H1 (cell line): Measurements from ENCODE around the gene NAV3. TPM values are rescaled to one million over a fixed set of nuclear protein-coding genes. Genes with fewer than 3 reads are reported as not detected.

Experiments
- CTCF ChIA-PET: fragments of 300-600 bp; sonication (Branson Sonifier 250); formaldehyde crosslinking; loops from one replicate; lab custom pipeline; 2021; ENCODE audit not compliant: partially characterized antibody; lab: Charles Lee
- POLR2A ChIA-PET: fragments of 300-600 bp; sonication (Branson Sonifier 250); formaldehyde crosslinking; loops from one replicate; lab custom pipeline; 2021; ENCODE audit warnings: inconsistent platforms; ENCODE audit not compliant: partially characterized antibody; lab: Charles Lee
- DNase-seq, 2 experiments: peaks; one replicate each; pipeline versions ENCODE4 v3.0.0 to v3.0.0-alpha.2; 2010 to 2022; ENCODE audit warnings: low spot score in 2 of 2, low read depth in 1 of 2, mixed read lengths in 1 of 2
- FAIRE-seq: peaks from 2 replicates; lab custom pipeline; 2011; peaks lifted over from hg19 to GRCh38; lab: Jason Lieb, UNC
- H2AFZ ChIP-seq: 2 replicates; pipeline ENCODE4 v1.8.1; 2012; ENCODE audit warnings: low read length, inconsistent platforms
- H2AK5ac ChIP-seq: 2 replicates; pipeline ENCODE4 v1.6.1; 2013; ENCODE audit warnings: low read depth, low read length
- H2BK120ac ChIP-seq: replicated peaks from 2 replicates; pipeline ENCODE3; 2013; ENCODE audit warnings: low read depth, low read length, inconsistent platforms
- H2BK12ac ChIP-seq: 2 replicates; pipeline ENCODE4 v1.6.1; 2013; ENCODE audit warnings: low read depth, low read length
- H2BK15ac ChIP-seq: 2 replicates; pipeline ENCODE4 v1.6.1; 2013; ENCODE audit warnings: low read length
- H2BK20ac ChIP-seq: 2 replicates; pipeline ENCODE4 v1.6.1; 2013; ENCODE audit warnings: low read length
- H2BK5ac ChIP-seq: 2 replicates; pipeline ENCODE4 v1.6.1; 2013; ENCODE audit warnings: low read depth, low read length
- H3K14ac ChIP-seq: 2 replicates; pipeline ENCODE4 v1.6.1; 2013; ENCODE audit warnings: inconsistent platforms; ENCODE audit not compliant: insufficient read length
- H3K18ac ChIP-seq: 2 replicates; pipeline ENCODE4 v1.6.1; 2013; ENCODE audit warnings: low read length; ENCODE audit errors: extremely low read depth
- H3K23ac ChIP-seq: 2 replicates; pipeline ENCODE4 v1.6.1; 2013; ENCODE audit warnings: inconsistent platforms; ENCODE audit not compliant: insufficient read length
- H3K23me2 ChIP-seq: 2 replicates; pipeline ENCODE4 v1.6.1; 2013; ENCODE audit warnings: low read depth, low read length
- H3K27ac ChIP-seq: 2 replicates; pipeline ENCODE4 v1.6.1; 2011; ENCODE audit warnings: low read depth, low read length, inconsistent platforms
- H3K27me3 ChIP-seq, 4 experiments: replicated peaks in 1 of 4; 1 replicate in 1 of 4; 2 replicates in 3 of 4; pipeline versions ENCODE4 v1.6.1 to v1.8.1; 2011 to 2013; ENCODE audit warnings: low read length in 3 of 4, mild to moderate bottlenecking in 3 of 4, inconsistent platforms in 2 of 4, mixed read lengths in 2 of 4, moderate library complexity in 1 of 4; ENCODE audit not compliant: control insufficient read depth in 3 of 4, insufficient read depth in 3 of 4; ENCODE audit errors: extremely low read depth in 1 of 4
- H3K36me3 ChIP-seq, 4 experiments: 2 replicates each; pipeline versions ENCODE4 v1.6.1 to v1.8.1; 2011 to 2013; ENCODE audit warnings: mild to moderate bottlenecking in 4 of 4, low read length in 3 of 4, moderate library complexity in 2 of 4, control low read depth in 1 of 4, inconsistent platforms in 1 of 4; ENCODE audit not compliant: insufficient read depth in 4 of 4, control insufficient read depth in 2 of 4
- H3K4ac ChIP-seq: replicated peaks from 2 replicates; pipeline ENCODE3; 2013; ENCODE audit warnings: low read length, low read depth, mixed read lengths, inconsistent platforms; ENCODE audit not compliant: insufficient read length
- H3K4me1 ChIP-seq, 4 experiments: replicated peaks in 1 of 4; 1 replicate in 1 of 4; 2 replicates in 3 of 4; pipeline versions ENCODE4 v1.6.1 to v1.8.1; 2011 to 2013; ENCODE audit warnings: low read length in 3 of 4, inconsistent platforms in 2 of 4, mixed read lengths in 1 of 4; ENCODE audit not compliant: insufficient read depth in 4 of 4, control insufficient read depth in 3 of 4
- H3K4me2 ChIP-seq, 2 experiments: 2 replicates each; pipeline versions ENCODE4 v1.6.1 to v1.8.1; 2011 to 2013; ENCODE audit warnings: low read depth in 2 of 2, low read length in 2 of 2, control low read depth in 1 of 2, inconsistent platforms in 1 of 2, mild to moderate bottlenecking in 1 of 2; ENCODE audit not compliant: insufficient read depth in 1 of 2
- H3K4me3 ChIP-seq, 4 experiments: fragments of 200-600, 300-600 bp in 1 of 4; sonication (generic), shearing (Covaris generic), sonication (Bioruptor Twin) in 1 of 4; 2 replicates each; pipeline versions ENCODE4 v1.5.1 to v1.8.1; 2011 to 2016; ENCODE audit warnings: low read length in 4 of 4, low read depth in 3 of 4, control low read depth in 2 of 4, inconsistent platforms in 2 of 4, mild to moderate bottlenecking in 2 of 4, mixed read lengths in 1 of 4, moderate library complexity in 1 of 4; ENCODE audit not compliant: insufficient read depth in 2 of 4; ENCODE audit errors: extremely low read depth in 1 of 4
- H3K56ac ChIP-seq: replicated peaks from 2 replicates; pipeline ENCODE3; 2013; ENCODE audit warnings: low read depth, mild to moderate bottlenecking, mixed read lengths, low read length, inconsistent platforms; ENCODE audit not compliant: insufficient read length
- H3K79me1 ChIP-seq: 2 replicates; pipeline ENCODE4 v1.6.1; 2013; ENCODE audit warnings: low read depth, low read length, control low read depth
- H3K79me2 ChIP-seq, 2 experiments: 2 replicates each; pipeline versions ENCODE4 v1.6.1 to v1.8.1; 2012 to 2013; ENCODE audit warnings: low read length in 2 of 2, mild to moderate bottlenecking in 2 of 2, inconsistent platforms in 1 of 2; ENCODE audit not compliant: insufficient read depth in 2 of 2, control insufficient read depth in 1 of 2
- H3K9ac ChIP-seq, 4 experiments: replicated peaks in 1 of 4; 1 replicate in 1 of 4; 2 replicates in 3 of 4; pipeline versions ENCODE4 v1.6.1 to v1.8.1; 2011 to 2013; ENCODE audit warnings: low read depth in 3 of 4, low read length in 3 of 4, control low read depth in 2 of 4, mild to moderate bottlenecking in 2 of 4, moderate library complexity in 2 of 4, inconsistent platforms in 1 of 4; ENCODE audit errors: extremely low read depth in 1 of 4
- H3K9me3 ChIP-seq, 2 experiments: 2 replicates each; pipeline versions ENCODE4 v1.6.1 to v1.8.1; 2012 to 2013; ENCODE audit warnings: mild to moderate bottlenecking in 2 of 2, moderate library complexity in 2 of 2, control low read depth in 1 of 2, inconsistent platforms in 1 of 2, low read depth in 1 of 2, low read length in 1 of 2, mixed read lengths in 1 of 2; ENCODE audit not compliant: insufficient read depth in 2 of 2
- H4K20me1 ChIP-seq, 2 experiments: replicated peaks in 1 of 2; 2 replicates each; pipeline versions ENCODE3 to v1.8.1; 2011 to 2013; ENCODE audit warnings: inconsistent platforms in 2 of 2, low read length in 2 of 2, mild to moderate bottlenecking in 1 of 2; ENCODE audit not compliant: insufficient read depth in 2 of 2, control insufficient read depth in 1 of 2
- H4K5ac ChIP-seq: 2 replicates; pipeline ENCODE4 v1.6.1; 2013; ENCODE audit warnings: low read length, low read depth, mixed read lengths, inconsistent platforms; ENCODE audit not compliant: insufficient read length
- H4K8ac ChIP-seq: 2 replicates; pipeline ENCODE4 v1.8.0; 2013; ENCODE audit warnings: mild to moderate bottlenecking, moderate library complexity, low read length, inconsistent platforms; ENCODE audit not compliant: insufficient read depth; ENCODE audit errors: extremely low read depth
- H4K91ac ChIP-seq: replicated peaks from 2 replicates; pipeline ENCODE3; 2013; ENCODE audit warnings: low read length, mixed read lengths, inconsistent platforms; ENCODE audit not compliant: insufficient read length
- ATF3 ChIP-seq: IDR thresholded peaks from 2 replicates; pipeline ENCODE4 v1.6.1; 2011; ENCODE audit warnings: low read depth, mild to moderate bottlenecking, low read length; ENCODE audit not compliant: insufficient read depth
- BACH1 ChIP-seq: IDR thresholded peaks from 2 replicates; pipeline ENCODE4 v1.6.1; 2012; ENCODE audit warnings: low read length, improper control_type of control experiment
- CREB1 ChIP-seq: IDR thresholded peaks from 2 replicates; pipeline ENCODE4 v1.6.1; 2012; ENCODE audit warnings: inconsistent platforms
- CTBP2 ChIP-seq: IDR thresholded peaks from 2 replicates; pipeline ENCODE4 v1.7.0; 2011; ENCODE audit warnings: borderline replicate concordance, mild to moderate bottlenecking, moderate library complexity, mixed read lengths, low read length; ENCODE audit not compliant: insufficient read depth, insufficient read length
- EZH2 ChIP-seq: fragments of 200-600 bp; sonication (generic); IDR thresholded peaks from 2 replicates; pipeline ENCODE4 v1.7.1; 2012; ENCODE audit warnings: low read depth, mild to moderate bottlenecking, moderate library complexity, low read length, inconsistent platforms; ENCODE audit not compliant: severe bottlenecking
- HDAC6 ChIP-seq: IDR thresholded peaks from one replicate; pipeline ENCODE4 v1.7.1; 2012; ENCODE audit warnings: low read depth, mild to moderate bottlenecking, inconsistent platforms, low read length, moderate library complexity
- NRF1 ChIP-seq: IDR thresholded peaks from 2 replicates; pipeline ENCODE4 v1.6.1; 2011; ENCODE audit warnings: mild to moderate bottlenecking, low read depth, low read length, improper control_type of control experiment
- POLR2A ChIP-seq, 2 experiments: IDR thresholded peaks; 1 replicate in 1 of 2; 2 replicates in 1 of 2; pipeline ENCODE4 v1.6.1; 2011; ENCODE audit warnings: low read depth in 2 of 2, low read length in 2 of 2, mild to moderate bottlenecking in 2 of 2; ENCODE audit errors: control extremely low read depth in 1 of 2
- POU5F1 ChIP-seq: IDR thresholded peaks from 2 replicates; pipeline ENCODE4 v1.6.1; 2011; ENCODE audit warnings: low read depth, mild to moderate bottlenecking, low read length, moderate library complexity
- RNF2 ChIP-seq: fragments of 200-900, 300-1000 bp; sonication (generic); IDR thresholded peaks from 2 replicates; pipeline ENCODE4 v1.7.1; 2016; ENCODE audit warnings: borderline replicate concordance, low read depth, mild to moderate bottlenecking, antibody characterized with exemption, low read length; ENCODE audit not compliant: poor library complexity, severe bottlenecking; ENCODE audit errors: missing control alignments
- SAP30 ChIP-seq: fragments of 300-600 bp; sonication (generic); IDR thresholded peaks from 2 replicates; pipeline ENCODE4 v1.7.1; 2012; ENCODE audit warnings: low read length, moderate library complexity, mild to moderate bottlenecking, inconsistent platforms; ENCODE audit not compliant: insufficient read depth, insufficient replicate concordance
- SIRT6 ChIP-seq: IDR thresholded peaks from one replicate; pipeline ENCODE4 v1.7.1; 2012; ENCODE audit warnings: low read length, inconsistent platforms
- SP1 ChIP-seq: IDR thresholded peaks from 2 replicates; pipeline ENCODE4 v1.6.1; 2011; ENCODE audit warnings: low read depth, low read length
- SP2 ChIP-seq: IDR thresholded peaks from 2 replicates; pipeline ENCODE4 v1.6.1; 2012; ENCODE audit warnings: mild to moderate bottlenecking, low read length, inconsistent platforms
- SP4 ChIP-seq: IDR thresholded peaks from 2 replicates; pipeline ENCODE4 v1.6.1; 2012; ENCODE audit warnings: low read length, inconsistent platforms
- WGBS, 2 experiments: shearing (Covaris generic) in 1 of 2; methylation state at CpG; one replicate each; pipeline versions ENCODE4 v1.1.6 to v1.1.7; 2013 to 2015; ENCODE audit warnings: low lambda C conversion rate in 2 of 2, mixed read lengths in 2 of 2, inconsistent platforms in 1 of 2, low coverage in 1 of 2, missing lambda C conversion rate in 1 of 2; ENCODE audit not compliant: insufficient replicate concordance in 2 of 2, insufficient coverage in 1 of 2, insufficient read length in 1 of 2; ENCODE audit errors: extremely low coverage in 1 of 2, missing lambda C conversion rate in 1 of 2; 5-methylcytosine and 5-hydroxymethylcytosine counted together
- polyA plus RNA-seq, 7 experiments: library from polyadenylated mRNA; depleted of rRNA in 3 of 7; stranded (reverse) in 5 of 7; unstranded in 2 of 7; fragments of >200 nt in 5 of 7; fragments of 200-250 nt in 2 of 7; gene quantifications; 1 replicate in 5 of 7; 2 replicates in 1 of 7; 4 replicates in 1 of 7; pipeline versions ENCODE4 v1.2.1 to v1.2.3, GENCODE V29; 2011 to 2013; ENCODE audit warnings: missing spikeins in 2 of 7, mixed read lengths in 2 of 7
- total RNA-seq: library from RNA; stranded (reverse); fragmentation: NEBNext Ultra II Directional; extraction: Animal tissue kit (Norgen Biotek cat#: 25700); gene quantifications from 2 replicates; pipeline ENCODE4 v1.2.1, GENCODE V29; 2021

Gene NAV3
- total and polyA plus RNA-seq, 2 of the 8 experiments (the other 6 are each of a cell fraction or from before 2014, with no cell fraction given) = 0.47 to 5.0 TPM

DNA sequence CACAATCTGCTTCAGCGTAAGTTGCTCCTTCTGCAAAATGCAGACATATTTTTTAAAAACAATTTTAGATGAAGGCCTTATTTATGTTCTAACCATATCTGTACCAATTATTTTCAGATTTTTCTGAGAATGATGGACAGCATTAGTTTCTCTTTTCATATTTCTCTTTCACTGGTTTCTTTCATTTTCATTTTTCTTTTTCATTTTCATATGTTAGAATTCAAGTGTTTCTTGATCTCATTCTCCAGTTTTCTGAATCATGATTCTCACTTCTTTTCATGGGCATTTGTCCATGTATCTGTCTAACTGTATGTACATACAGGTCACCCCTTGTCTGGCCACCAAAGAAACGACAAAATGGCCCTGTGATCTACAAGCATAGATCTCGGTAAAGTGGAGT lies 346.6 kb downstream of the NAV3 start:
- Histone ChIP-seq H3K14ac (no peak overlapping the region), H3K79me1 (no peaks in the 10 kb centered on the region), H4K8ac (no peak overlapping the region), H4K5ac (no peak overlapping the region), H3K4ac (no peak overlapping the region), H3K56ac (no peak overlapping the region), H3K23me2 (no peaks in the 10 kb centered on the region), H3K4me1 (no peaks in the 10 kb centered on the region)
- 91% methylated on average over 3 of the region's 3 CpGs; no CpG with 5 or more reads in 1 of the 2 experiments for WGBS, 2 experiments
- no peak for FAIRE-seq
- CTCF ChIA-PET = no interaction called here
- TF ChIP-seq NRF1 = no peak
- TF ChIP-seq SP2 = no peak
- TF ChIP-seq SIRT6 = no peak
- no peak for TF ChIP-seq POU5F1
- no peak for TF ChIP-seq BACH1
- TF ChIP-seq HDAC6 = no peak
- no peak for TF ChIP-seq SAP30
- no peak for TF ChIP-seq SP1
- TF ChIP-seq POLR2A (IDR thresholded peaks at IDR 0.05; ENCODE audit: control extremely low read depth in 1 of 2, low read depth in 2 of 2, low read length in 2 of 2) = no peak
- TF ChIP-seq CTBP2 = no peak
- TF ChIP-seq EZH2 = no peak
- TF ChIP-seq CREB1 = no peak
- TF ChIP-seq ATF3 = no peak
- no peak for TF ChIP-seq RNF2
- no peak for TF ChIP-seq SP4
- TF ChIP-seq, all 59 proteins: peak for 0
- Histone ChIP-seq H2BK20ac (no peak overlapping the region), H2AFZ (no peak overlapping the region), H3K9ac (no peak overlapping the region), H4K91ac (no peak overlapping the region), H2BK12ac (no peak overlapping the region), H3K23ac (no peak overlapping the region), H2BK15ac (no peak overlapping the region), H3K27me3 (no peaks in the 10 kb centered on the region), H3K9me3 (no peaks in the 10 kb centered on the region), H2BK5ac (no peak overlapping the region), H3K18ac (no peak overlapping the region), H4K20me1 (no peaks in the 10 kb centered on the region), H3K27ac (no peak overlapping the region), H3K4me3 (no peak overlapping the region), H3K4me2 (no peak overlapping the region), H3K79me2 (no peaks in the 10 kb centered on the region), H2BK120ac (no peak overlapping the region), H3K36me3 (no peaks in the 10 kb centered on the region), H2AK5ac (no peak overlapping the region)
- POLR2A ChIA-PET = no interaction called here
- no peak for DNase-seq
